GM13976 (cell line): ENCODE measurements around the gene CCDC73.

Experiments used
- DNase-seq: peaks from one replicate; pipeline ENCODE4 v3.0.0; 2012; ENCODE audit warnings: low spot score
- CTCF ChIP-seq: IDR thresholded peaks from 2 replicates; pipeline ENCODE4 v1.5.1; 2012; ENCODE audit warnings: borderline replicate concordance, mild to moderate bottlenecking; ENCODE audit not compliant: insufficient read depth; ENCODE audit errors: extremely low read depth, missing control alignments, control extremely low read depth
- in situ Hi-C: fragments of 300-500 bp; cut with MboI; formaldehyde crosslinking; loops from one replicate; pipeline ENCODE4 v1.12.0; 2022; ENCODE audit warnings: low sequenced_read_pairs, mixed read lengths, inconsistent platforms; ENCODE audit not compliant: unreplicated experiment

Gene CCDC73

DNA sequence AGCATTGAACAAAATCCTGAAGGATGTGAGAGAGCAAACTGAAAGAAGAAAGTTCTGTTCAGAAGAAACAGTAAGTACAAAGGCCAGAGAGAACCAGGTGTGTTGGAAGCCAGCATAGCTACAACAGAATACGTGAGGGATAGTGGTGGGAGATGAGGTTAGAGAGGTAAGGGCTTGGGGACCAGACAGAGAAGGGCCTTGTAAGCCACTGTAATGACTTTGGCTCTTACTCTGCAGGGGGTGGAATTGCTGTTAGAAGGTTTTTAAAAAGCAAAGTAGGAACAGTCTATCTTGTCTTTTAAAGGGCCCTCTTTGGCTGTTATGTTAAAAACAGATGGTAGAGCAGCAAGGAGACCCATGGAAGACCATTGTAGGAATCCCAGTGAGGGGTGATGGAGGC is 39.5 kb upstream of the CCDC73 start:
- no peak for TF ChIP-seq CTCF
- in situ Hi-C loops: no loop called here
- no peak for DNase-seq

DNA sequence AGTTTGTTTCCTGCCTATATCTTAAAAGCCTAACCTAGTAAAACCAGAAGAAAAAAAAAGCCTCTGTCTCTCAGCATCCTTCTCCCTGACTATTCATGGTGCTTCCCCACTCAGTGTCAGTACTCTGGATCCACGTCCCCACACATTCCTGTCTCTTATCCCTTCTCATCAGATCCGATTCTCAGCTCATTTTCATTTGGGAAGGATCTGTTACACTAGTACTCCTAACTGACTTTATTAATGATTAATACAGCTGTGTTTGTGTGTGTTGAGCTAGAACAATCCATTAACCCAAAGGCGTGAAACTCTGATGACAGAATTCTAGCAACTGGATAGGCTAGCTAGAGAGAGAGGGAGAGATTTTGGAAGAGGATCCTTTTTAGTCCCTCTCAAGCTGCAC is 36.8 kb upstream of the CCDC73 start:
- in situ Hi-C loops: no loop called here
- no peak for DNase-seq
- no peak for TF ChIP-seq CTCF

DNA sequence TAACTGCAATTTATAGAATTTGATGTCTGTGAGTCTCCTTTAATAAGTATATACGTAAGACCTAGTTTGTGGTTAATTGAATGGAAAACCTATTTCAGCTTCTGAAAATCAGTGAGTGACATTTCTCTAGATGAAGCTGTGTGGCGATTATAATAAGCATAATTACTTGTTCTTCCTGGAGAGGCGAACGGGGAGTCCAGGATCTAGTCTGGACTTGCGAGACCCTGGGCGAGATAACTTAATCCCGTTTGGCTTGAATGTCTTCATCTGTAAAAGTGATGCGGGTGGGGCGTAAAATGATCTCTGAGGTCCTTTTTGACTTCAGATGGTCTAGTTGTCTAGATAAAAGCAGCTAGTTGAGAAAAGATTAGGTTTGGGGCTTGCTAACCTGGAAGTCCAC is 36.3 kb upstream of the CCDC73 start:
- no peak for TF ChIP-seq CTCF
- in situ Hi-C loops: no loop called here
- DNase-seq: no peak

- no peak for DNase-seq
- in situ Hi-C loops: no loop called here
- TF ChIP-seq CTCF: no peak
Measured at GRCh38 chr11:32830413-32830738, 35.9 kb upstream of the CCDC73 start.

DNA sequence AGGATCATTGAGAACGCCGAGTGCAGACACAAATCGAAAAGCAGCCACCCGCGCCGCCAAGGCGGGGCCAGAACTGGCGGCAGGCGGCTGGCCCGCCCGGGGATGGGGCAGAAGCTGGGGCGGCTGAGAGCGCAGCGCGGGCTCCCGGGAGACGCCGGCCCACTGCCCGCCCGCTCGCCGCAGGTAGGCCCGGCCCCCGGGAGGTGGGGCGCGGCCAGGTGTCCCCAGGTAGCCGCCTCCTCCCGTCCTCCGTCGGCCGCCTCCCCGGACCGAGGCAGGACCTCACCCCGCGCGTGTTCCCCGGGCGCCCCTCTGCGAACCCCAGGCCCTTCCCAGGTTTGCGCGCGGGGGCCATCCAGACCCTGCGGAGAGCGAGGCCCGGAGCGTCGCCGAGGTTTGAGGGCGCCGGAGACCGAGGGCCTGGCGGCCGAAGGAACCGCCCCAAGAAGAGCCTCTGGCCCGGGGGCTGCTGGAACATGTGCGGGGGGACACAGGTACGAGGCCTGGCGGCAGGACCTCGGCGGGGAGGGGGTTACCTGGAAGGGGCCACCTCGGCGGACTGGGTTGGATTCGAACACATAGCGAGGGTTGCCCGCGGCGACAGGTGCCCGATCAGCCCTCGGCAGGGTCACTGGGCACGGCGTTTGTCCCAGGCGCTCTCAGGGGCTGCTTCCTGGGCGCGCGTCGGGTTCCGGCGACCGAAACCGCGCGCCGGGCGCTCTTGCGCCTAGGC is 35.4 kb upstream of the CCDC73 start, which contains the start of gene PRRG4:
TSS of gene PRRG4 (plus strand) at position 248 of the 733 bp plus-strand sequence. CDS start 603 bp downstream, outside the sequence.
- peak; percentile 84 for DNase-seq
- no peak for TF ChIP-seq CTCF
- in situ Hi-C loops: no loop called here

GRCh38 chr11:32829157-32829679 is 34.8 kb upstream of the CCDC73 start:
- in situ Hi-C loops: no loop called here

More at GRCh38 chr11:32829157-32829679, 34.8 kb upstream of the CCDC73 start:
- no peak for TF ChIP-seq CTCF
- DNase-seq: peak; percentile 57
